GM21515 (cell line): ENCODE data around the gene ZFAND3.
"Not testable (repeated sequence)": the region's sequence is repeated elsewhere in the genome, so short reads cannot be mapped to it uniquely, and the experiment has no call there.

ENCODE experiments used
- ATAC-seq: cut with Tn5 transposase; IDR thresholded peaks from one replicate; pipeline ENCODE4 v1.9.1; 2021; ENCODE audit not compliant: unreplicated experiment

Gene ZFAND3

GRCh38 chr6:38116248-38116647 lies 296.7 kb downstream of the ZFAND3 start:
- no peak for ATAC-seq

- ATAC-seq = no peak
These were observed 297.8 kb downstream of the ZFAND3 start for GRCh38 chr6:38117281-38117680.

- ATAC-seq = no peak
These were observed 299.4 kb downstream of the ZFAND3 start for GRCh38 chr6:38118791-38119365.

- no peak for ATAC-seq
These were observed 300.0 kb downstream of the ZFAND3 start for GRCh38 chr6:38119516-38119915.

- not testable (repeated sequence) for ATAC-seq
These were observed 304.8 kb downstream of the ZFAND3 start for GRCh38 chr6:38124224-38124926.

GRCh38 chr6:38127284-38127683 lies 307.8 kb downstream of the ZFAND3 start:
- no peak for ATAC-seq

GRCh38 chr6:38131527-38131965 lies 312.0 kb downstream of the ZFAND3 start:
- no peak for ATAC-seq

- no peak for ATAC-seq
These were observed 314.6 kb downstream of the ZFAND3 start for GRCh38 chr6:38133932-38134703.

GRCh38 chr6:38134704-38135088 lies 315.2 kb downstream of the ZFAND3 start:
- no peak for ATAC-seq

- no peak for ATAC-seq
These were observed 317.0 kb downstream of the ZFAND3 start for GRCh38 chr6:38136547-38136946.

GRCh38 chr6:38137608-38138265 lies 318.2 kb downstream of the ZFAND3 start:
- no peak for ATAC-seq

- ATAC-seq = no peak
These were observed 318.8 kb downstream of the ZFAND3 start for GRCh38 chr6:38138374-38138773.

- no peak for ATAC-seq
These were observed 321.6 kb downstream of the ZFAND3 start for GRCh38 chr6:38141085-38141484.

GRCh38 chr6:38141716-38142115 lies 322.2 kb downstream of the ZFAND3 start:
- no peak for ATAC-seq

GRCh38 chr6:38142178-38142902 lies 322.8 kb downstream of the ZFAND3 start:
- no peak for ATAC-seq

GRCh38 chr6:38143191-38144150 lies 323.9 kb downstream of the ZFAND3 start:
- ATAC-seq = no peak

- no peak for ATAC-seq
These were observed 324.9 kb downstream of the ZFAND3 start for GRCh38 chr6:38144365-38144945.

GRCh38 chr6:38146021-38146733 lies 326.6 kb downstream of the ZFAND3 start:
- ATAC-seq = no peak

- no peak for ATAC-seq
These were observed 327.2 kb downstream of the ZFAND3 start for GRCh38 chr6:38146734-38147027.
